HepG2 (cell line): ENCODE results near the gene SEPTIN2. TPM values are rescaled to one million over a fixed set of nuclear protein-coding genes. Genes with fewer than 3 reads are reported as not detected.

ENCODE experiments used
- BRCA1 ChIP-seq: sonication (generic); formaldehyde crosslinking; IDR thresholded peaks from 2 replicates; pipeline ENCODE4 v1.4.0; 2020; ENCODE audit warnings: missing genetic modification reagents
- CTCF ChIP-seq: sonication (generic); formaldehyde crosslinking; IDR thresholded peaks from 2 replicates; pipeline ENCODE4 v1.5.0; 2020; ENCODE audit warnings: mild to moderate bottlenecking, missing genetic modification reagents, moderate library complexity
- EZH2 ChIP-seq: conservative IDR thresholded peaks from 2 replicates; pipeline ENCODE4 v1.6.1; 2012; ENCODE audit warnings: mild to moderate bottlenecking, low read depth, low read length, moderate library complexity
- GPN1 ChIP-seq: sonication (generic); formaldehyde crosslinking; IDR thresholded peaks from 2 replicates; pipeline ENCODE4 v1.5.1; 2020; ENCODE audit warnings: missing genetic modification reagents, borderline replicate concordance
- GZF1 ChIP-seq: sonication (generic); formaldehyde crosslinking; IDR thresholded peaks from 2 replicates; pipeline ENCODE4 v1.5.1; 2020; ENCODE audit warnings: mild to moderate bottlenecking, missing genetic modification reagents
- HNF4A ChIP-seq: sonication (generic); formaldehyde crosslinking; IDR thresholded peaks from 2 replicates; pipeline ENCODE4 v1.4.0; 2020; ENCODE audit warnings: missing genetic modification reagents
- HNRNPL ChIP-seq: fragments of 200-400 bp; formaldehyde crosslinking; IDR thresholded peaks from 2 replicates; pipeline ENCODE4 v1.6.1; 2017; ENCODE audit warnings: mild to moderate bottlenecking, low read depth, low read length
- MAF1 ChIP-seq: sonication (generic); formaldehyde crosslinking; IDR thresholded peaks from 2 replicates; pipeline ENCODE4 v1.5.0; 2020; ENCODE audit warnings: missing genetic modification reagents, borderline replicate concordance
- MZF1 ChIP-seq: sonication (generic); formaldehyde crosslinking; IDR thresholded peaks from 2 replicates; pipeline ENCODE4 v1.8.1; 2023; ENCODE audit warnings: mild to moderate bottlenecking, missing genetic modification reagents, borderline replicate concordance
- NRL ChIP-seq: sonication (generic); formaldehyde crosslinking; IDR thresholded peaks from 2 replicates; pipeline ENCODE4 v1.5.0; 2020; ENCODE audit warnings: missing genetic modification reagents, mild to moderate bottlenecking, moderate library complexity, borderline replicate concordance
- PITX1 ChIP-seq: sonication (generic); formaldehyde crosslinking; IDR thresholded peaks from 2 replicates; pipeline ENCODE4 v1.5.1; 2020; ENCODE audit warnings: mild to moderate bottlenecking, missing genetic modification reagents
- RARA ChIP-seq: IDR thresholded peaks from 2 replicates; pipeline ENCODE4 v1.6.1; 2016; ENCODE audit warnings: missing genetic modification reagents, missing compliant biosample characterization
- REST ChIP-seq, 2 experiments: IDR thresholded peaks; 2 replicates each; pipeline ENCODE4 v1.6.1; 2011 to 2012; ENCODE audit warnings: low read length in 2 of 2, borderline replicate concordance in 1 of 2, low read depth in 1 of 2, mild to moderate bottlenecking in 1 of 2, moderate library complexity in 1 of 2
- ZNF230 ChIP-seq: sonication (generic); formaldehyde crosslinking; IDR thresholded peaks from 2 replicates; pipeline ENCODE4 v1.4.0; 2020; ENCODE audit warnings: mild to moderate bottlenecking, missing genetic modification reagents
- ZNF33B ChIP-seq: sonication (generic); formaldehyde crosslinking; IDR thresholded peaks from 2 replicates; pipeline ENCODE4 v1.5.1; 2020; ENCODE audit warnings: mild to moderate bottlenecking, missing genetic modification reagents
- ZNF441 ChIP-seq: sonication (generic); formaldehyde crosslinking; IDR thresholded peaks from 2 replicates; pipeline ENCODE4 v1.7.0; 2021; ENCODE audit warnings: missing genetic modification reagents, borderline replicate concordance
- polyA plus RNA-seq, 8 experiments: library from polyadenylated mRNA; depleted of rRNA in 3 of 8; stranded (reverse) in 7 of 8; unstranded in 1 of 8; fragments of >200 nt; fragmentation: Illumina TruSeq in 4 of 8; extraction: Trizol in 4 of 8; gene quantifications; 2 replicates each; pipeline versions ENCODE4 v1.2.1 to v1.2.3, GENCODE V29; 2011 to 2016; ENCODE audit warnings: low read depth in 4 of 8, missing spikeins in 1 of 8, mixed read lengths in 1 of 8; ENCODE audit not compliant: insufficient read depth in 1 of 8
- total RNA-seq, 5 experiments: library from RNA; depleted of rRNA; stranded (reverse); fragments of >200 nt; fragmentation: Illumina TruSeq; extraction: Trizol; gene quantifications; 2 replicates each; pipeline ENCODE4 v1.2.3, GENCODE V29; 2016; ENCODE audit warnings: low read depth in 1 of 5
- TF ChIP-seq, protein P1 (sequence below): IDR thresholded peaks from 2 replicates; pipeline ENCODE4 v1.6.1; 2016
- TF ChIP-seq, protein P2 (sequence below): sonication (generic); formaldehyde crosslinking; IDR thresholded peaks from 2 replicates; pipeline ENCODE4 v1.5.0; 2020; ENCODE audit warnings: missing genetic modification reagents
- TF ChIP-seq, protein P3 (sequence below): sonication (generic); formaldehyde crosslinking; IDR thresholded peaks from 2 replicates; pipeline ENCODE4 v1.8.0; 2022; ENCODE audit warnings: low read depth, missing genetic modification reagents

The SEPTIN2 gene
- total and polyA plus RNA-seq, 2 of the 13 experiments (the other 11 are each of a cell fraction or from before 2014, with no cell fraction given), result 493 to 733 TPM

- TF ChIP-seq, protein P1, sequence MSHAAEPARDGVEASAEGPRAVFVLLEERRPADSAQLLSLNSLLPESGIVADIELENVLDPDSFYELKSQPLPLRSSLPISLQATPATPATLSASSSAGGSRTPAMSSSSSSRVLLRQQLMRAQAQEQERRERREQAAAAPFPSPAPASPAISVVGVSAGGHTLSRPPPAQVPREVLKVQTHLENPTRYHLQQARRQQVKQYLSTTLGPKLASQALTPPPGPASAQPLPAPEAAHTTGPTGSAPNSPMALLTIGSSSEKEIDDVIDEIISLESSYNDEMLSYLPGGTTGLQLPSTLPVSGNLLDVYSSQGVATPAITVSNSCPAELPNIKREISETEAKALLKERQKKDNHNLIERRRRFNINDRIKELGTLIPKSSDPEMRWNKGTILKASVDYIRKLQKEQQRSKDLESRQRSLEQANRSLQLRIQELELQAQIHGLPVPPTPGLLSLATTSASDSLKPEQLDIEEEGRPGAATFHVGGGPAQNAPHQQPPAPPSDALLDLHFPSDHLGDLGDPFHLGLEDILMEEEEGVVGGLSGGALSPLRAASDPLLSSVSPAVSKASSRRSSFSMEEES, result no peak; the same call in 1 of the 2 replicates
- no peak; the same call in 1 of the 2 replicates for TF ChIP-seq PITX1 (CRISPR knock-in tag)
- 0 out of 2 replicates have a peak, but pooled peaks have one; percentile 48 for TF ChIP-seq BRCA1 (CRISPR knock-in tag)
- no peak for TF ChIP-seq CTCF (CRISPR knock-in tag)
- TF ChIP-seq ZNF441 (CRISPR knock-in tag), result 0 out of 2 replicates have a peak, but pooled peaks have one; percentile 28
- no peak for TF ChIP-seq MAF1
- TF ChIP-seq HNRNPL, result peak; percentile 72; the same call in 1 of the 2 replicates
- TF ChIP-seq GPN1 (CRISPR knock-in tag), result no peak; the same call in 1 of the 2 replicates
- 0 out of 2 replicates have a peak, but pooled peaks have one; percentile 32 for TF ChIP-seq NRL (CRISPR knock-in tag)
- no peak for TF ChIP-seq ZNF33B
- no peak for TF ChIP-seq MZF1 (CRISPR knock-in tag)
- TF ChIP-seq GZF1 (CRISPR knock-in tag), result no peak
- TF ChIP-seq, protein P2, sequence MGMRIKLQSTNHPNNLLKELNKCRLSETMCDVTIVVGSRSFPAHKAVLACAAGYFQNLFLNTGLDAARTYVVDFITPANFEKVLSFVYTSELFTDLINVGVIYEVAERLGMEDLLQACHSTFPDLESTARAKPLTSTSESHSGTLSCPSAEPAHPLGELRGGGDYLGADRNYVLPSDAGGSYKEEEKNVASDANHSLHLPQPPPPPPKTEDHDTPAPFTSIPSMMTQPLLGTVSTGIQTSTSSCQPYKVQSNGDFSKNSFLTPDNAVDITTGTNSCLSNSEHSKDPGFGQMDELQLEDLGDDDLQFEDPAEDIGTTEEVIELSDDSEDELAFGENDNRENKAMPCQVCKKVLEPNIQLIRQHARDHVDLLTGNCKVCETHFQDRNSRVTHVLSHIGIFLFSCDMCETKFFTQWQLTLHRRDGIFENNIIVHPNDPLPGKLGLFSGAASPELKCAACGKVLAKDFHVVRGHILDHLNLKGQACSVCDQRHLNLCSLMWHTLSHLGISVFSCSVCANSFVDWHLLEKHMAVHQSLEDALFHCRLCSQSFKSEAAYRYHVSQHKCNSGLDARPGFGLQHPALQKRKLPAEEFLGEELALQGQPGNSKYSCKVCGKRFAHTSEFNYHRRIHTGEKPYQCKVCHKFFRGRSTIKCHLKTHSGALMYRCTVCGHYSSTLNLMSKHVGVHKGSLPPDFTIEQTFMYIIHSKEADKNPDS (CRISPR knock-in tag), result no peak
- no peak for TF ChIP-seq HNF4A (CRISPR knock-in tag)
- no peak for TF ChIP-seq REST (IDR thresholded peaks at IDR 0.05; ENCODE audit: borderline replicate concordance in 1 of 2, low read depth in 1 of 2, low read length in 2 of 2)
- TF ChIP-seq EZH2, result no peak
- 0 out of 2 replicates have a peak, but pooled peaks have one; percentile 11 for TF ChIP-seq RARA (CRISPR knock-in tag)
- TF ChIP-seq ZNF230, result no peak
- TF ChIP-seq, protein P3, sequence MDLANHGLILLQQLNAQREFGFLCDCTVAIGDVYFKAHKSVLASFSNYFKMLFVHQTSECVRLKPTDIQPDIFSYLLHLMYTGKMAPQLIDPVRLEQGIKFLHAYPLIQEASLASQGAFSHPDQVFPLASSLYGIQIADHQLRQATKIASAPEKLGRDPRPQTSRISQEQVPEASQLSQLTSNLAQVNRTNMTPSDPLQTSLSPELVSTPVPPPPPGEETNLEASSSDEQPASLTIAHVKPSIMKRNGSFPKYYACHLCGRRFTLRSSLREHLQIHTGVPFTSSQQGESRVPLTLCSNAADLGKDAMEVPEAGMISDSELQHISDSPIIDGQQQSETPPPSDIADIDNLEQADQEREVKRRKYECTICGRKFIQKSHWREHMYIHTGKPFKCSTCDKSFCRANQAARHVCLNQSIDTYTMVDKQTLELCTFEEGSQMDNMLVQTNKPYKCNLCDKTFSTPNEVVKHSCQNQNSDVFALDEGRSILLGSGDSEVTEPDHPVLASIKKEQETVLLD (CRISPR knock-in tag), result peak; percentile 67; the same call in 1 of the 2 replicates
Observed at GRCh38 chr2:241271706-241272302, 43.9 kb upstream of the SEPTIN2 start (continued).
